Subcutaneous adipose tissue (tissue), 4 donors: Measurements from ENCODE around the gene FAAP24. TPM values are rescaled to one million over a fixed set of nuclear protein-coding genes. Genes with fewer than 3 reads are reported as not detected.

ENCODE experiments used
- total RNA-seq, 4 donors: library from RNA; depleted of rRNA; stranded (reverse); fragments of >200 nt; gene quantifications; one replicate each; pipeline ENCODE4 v1.1.0, GENCODE V29; 2016
- TF ChIP-seq, protein P1 (sequence below): fragments of 450-650 bp; IDR thresholded peaks from one replicate; pipeline ENCODE4 v1.5.1; 2016; ENCODE audit warnings: low read depth, mild to moderate bottlenecking, control low read depth, antibody characterized with exemption, moderate library complexity

Gene FAAP24
- total RNA-seq, 4 donors from 2014 or later, result 0.75 to 3.9 (median 2.3) TPM

DNA sequence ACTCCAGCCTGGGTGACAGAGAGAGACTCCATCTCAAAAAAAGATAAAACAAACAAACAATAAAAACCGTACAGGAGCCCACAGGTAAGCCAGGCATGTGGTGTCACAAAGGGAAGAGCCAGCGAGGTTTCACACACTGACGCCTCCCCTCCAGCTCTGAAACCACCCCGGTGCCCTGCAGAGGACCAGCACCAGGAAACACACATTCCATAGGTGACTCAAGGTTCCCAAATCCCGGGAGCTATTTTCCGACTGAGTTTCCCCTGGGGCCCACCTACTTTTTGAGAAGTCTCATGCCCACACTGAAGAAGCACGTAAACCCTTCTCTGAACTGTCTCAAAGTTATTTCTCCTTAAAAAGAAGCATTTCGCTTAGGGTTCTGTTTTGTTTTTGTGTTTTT is 52.4 kb downstream of the FAAP24 start:
- TF ChIP-seq, protein P1, sequence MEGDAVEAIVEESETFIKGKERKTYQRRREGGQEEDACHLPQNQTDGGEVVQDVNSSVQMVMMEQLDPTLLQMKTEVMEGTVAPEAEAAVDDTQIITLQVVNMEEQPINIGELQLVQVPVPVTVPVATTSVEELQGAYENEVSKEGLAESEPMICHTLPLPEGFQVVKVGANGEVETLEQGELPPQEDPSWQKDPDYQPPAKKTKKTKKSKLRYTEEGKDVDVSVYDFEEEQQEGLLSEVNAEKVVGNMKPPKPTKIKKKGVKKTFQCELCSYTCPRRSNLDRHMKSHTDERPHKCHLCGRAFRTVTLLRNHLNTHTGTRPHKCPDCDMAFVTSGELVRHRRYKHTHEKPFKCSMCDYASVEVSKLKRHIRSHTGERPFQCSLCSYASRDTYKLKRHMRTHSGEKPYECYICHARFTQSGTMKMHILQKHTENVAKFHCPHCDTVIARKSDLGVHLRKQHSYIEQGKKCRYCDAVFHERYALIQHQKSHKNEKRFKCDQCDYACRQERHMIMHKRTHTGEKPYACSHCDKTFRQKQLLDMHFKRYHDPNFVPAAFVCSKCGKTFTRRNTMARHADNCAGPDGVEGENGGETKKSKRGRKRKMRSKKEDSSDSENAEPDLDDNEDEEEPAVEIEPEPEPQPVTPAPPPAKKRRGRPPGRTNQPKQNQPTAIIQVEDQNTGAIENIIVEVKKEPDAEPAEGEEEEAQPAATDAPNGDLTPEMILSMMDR, result no peak

Other genes with a start within 250 kb of the FAAP24 start
- gene SLC7A9, start 102.5 kb upstream of the FAAP24 start, total RNA-seq, result under 1 TPM in 1 of 4 donors, not detected in 3; 0.22 TPM
- 10 to 100 TPM in 3 of 4 donors, 1 to 10 TPM in 1; 9.9 to 14.3 (median 11.5) TPM for gene CEP89, start 284 bp upstream of the FAAP24 start, total RNA-seq
- 1 to 10 TPM in 1 of 4 donors, under 1 TPM in 3; 0.66 to 2.7 (median 0.78) TPM for gene RHPN2, start 92.6 kb downstream of the FAAP24 start, total RNA-seq
- gene GPATCH1, start 108.9 kb downstream of the FAAP24 start, total RNA-seq, result 10 to 100 TPM in 2 of 4 donors, 1 to 10 TPM in 2; 6.5 to 14.0 (median 10.5) TPM
- gene WDR88, start 159.9 kb downstream of the FAAP24 start, total RNA-seq, result not detected
- gene LRP3, start 222.1 kb downstream of the FAAP24 start, total RNA-seq, result 10 to 100 TPM; 15.0 to 40.3 (median 20.0) TPM